Fibroblast of villous mesenchyme (primary cell): Measurements from ENCODE around the gene ETV1. TPM values are rescaled to one million over a fixed set of nuclear protein-coding genes. Genes with fewer than 3 reads are reported as not detected.

Experiments used
- DNase-seq: peaks from one replicate; pipeline ENCODE4 v3.0.0-alpha.2; 2010; ENCODE audit warnings: low read depth
- H3K4me3 ChIP-seq: 2 replicates; pipeline ENCODE4 v1.5.1; 2011; ENCODE audit warnings: low read depth, mild to moderate bottlenecking, low read length
- total RNA-seq: library from RNA; depleted of rRNA; stranded (reverse); fragments of >200 nt; gene quantifications from 2 replicates; pipeline ENCODE4 v1.2.3, GENCODE V29; 2012
- TF ChIP-seq, protein P1 (sequence below): IDR thresholded peaks from 2 replicates; pipeline ENCODE4 v1.5.1; 2012; ENCODE audit warnings: low read depth, mild to moderate bottlenecking, low read length; ENCODE audit not compliant: insufficient read depth

Gene ETV1
- total RNA-seq, result 9.3 and 11.7 TPM in 2 replicates

DNA sequence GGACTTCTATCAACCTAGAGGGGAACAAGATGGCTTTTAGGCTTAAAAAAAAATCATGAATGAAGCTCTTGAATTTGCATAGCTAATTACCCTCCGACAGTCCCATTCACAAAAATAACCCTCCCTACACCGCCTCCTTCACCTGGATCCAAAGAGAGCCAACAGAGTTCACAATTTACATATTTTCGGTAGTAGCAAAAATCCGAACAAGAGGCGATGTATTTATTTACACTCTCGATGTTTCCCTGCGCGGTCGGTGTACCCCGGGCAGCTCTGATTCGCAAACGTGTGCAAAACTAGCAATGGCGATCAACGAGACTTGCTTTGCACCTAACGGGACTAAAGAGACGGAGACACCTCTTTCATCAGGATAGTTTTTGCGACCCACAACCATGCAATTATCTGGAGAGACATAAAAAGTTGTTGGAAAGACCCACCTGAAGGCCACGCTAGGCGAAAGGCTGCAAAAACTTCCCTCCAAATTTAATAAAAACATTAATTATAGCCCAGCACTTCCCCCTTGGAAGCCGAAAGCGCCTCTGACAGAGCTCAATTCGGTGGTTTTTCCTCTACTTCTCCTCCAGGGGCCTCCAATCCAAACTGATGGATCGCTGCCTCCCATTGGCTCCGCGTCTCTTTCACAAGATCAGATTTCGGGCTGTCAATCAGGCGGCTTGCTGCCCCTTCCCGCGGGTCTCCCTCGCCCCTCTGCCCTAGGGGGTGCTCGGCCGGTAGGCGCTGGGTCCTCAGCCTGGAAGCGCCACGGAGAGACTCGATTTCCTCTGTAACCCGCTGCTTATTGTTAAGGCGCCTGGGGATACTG is at the start of gene ETV1:
ETV1 (minus strand) TSS at position 541 of the 823 bp plus-strand sequence. CDS start 614 bp downstream, outside the sequence.
- H3K4me3 ChIP-seq, result peak within 1 kb of the TSS; percentile 75
- peak; percentile 70 for DNase-seq
- TF ChIP-seq, protein P1, sequence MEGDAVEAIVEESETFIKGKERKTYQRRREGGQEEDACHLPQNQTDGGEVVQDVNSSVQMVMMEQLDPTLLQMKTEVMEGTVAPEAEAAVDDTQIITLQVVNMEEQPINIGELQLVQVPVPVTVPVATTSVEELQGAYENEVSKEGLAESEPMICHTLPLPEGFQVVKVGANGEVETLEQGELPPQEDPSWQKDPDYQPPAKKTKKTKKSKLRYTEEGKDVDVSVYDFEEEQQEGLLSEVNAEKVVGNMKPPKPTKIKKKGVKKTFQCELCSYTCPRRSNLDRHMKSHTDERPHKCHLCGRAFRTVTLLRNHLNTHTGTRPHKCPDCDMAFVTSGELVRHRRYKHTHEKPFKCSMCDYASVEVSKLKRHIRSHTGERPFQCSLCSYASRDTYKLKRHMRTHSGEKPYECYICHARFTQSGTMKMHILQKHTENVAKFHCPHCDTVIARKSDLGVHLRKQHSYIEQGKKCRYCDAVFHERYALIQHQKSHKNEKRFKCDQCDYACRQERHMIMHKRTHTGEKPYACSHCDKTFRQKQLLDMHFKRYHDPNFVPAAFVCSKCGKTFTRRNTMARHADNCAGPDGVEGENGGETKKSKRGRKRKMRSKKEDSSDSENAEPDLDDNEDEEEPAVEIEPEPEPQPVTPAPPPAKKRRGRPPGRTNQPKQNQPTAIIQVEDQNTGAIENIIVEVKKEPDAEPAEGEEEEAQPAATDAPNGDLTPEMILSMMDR, result peak; percentile 38

DNA sequence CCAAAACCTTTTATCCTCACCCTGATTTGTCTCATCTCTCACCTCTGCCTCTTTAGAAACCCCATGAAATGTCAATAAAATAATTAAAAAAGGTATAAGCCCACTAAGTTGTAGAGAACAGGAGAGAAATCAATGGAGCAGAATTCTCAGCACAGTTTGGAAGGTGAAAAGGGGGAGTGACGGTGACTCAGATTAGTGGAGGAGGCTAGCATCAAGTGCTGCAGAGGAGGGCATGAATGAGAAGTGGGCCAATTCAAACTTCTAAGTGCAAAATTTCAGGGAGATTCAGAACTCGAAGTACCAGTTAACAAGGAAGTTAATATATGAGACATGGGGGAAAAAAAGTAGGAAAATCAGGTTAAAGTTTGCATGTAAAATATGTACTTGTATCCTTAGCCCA is 34.9 kb upstream of the ETV1 start:
- no peak for DNase-seq
- H3K4me3 ChIP-seq, result no peak overlapping the region
- TF ChIP-seq, protein P1, result no peak

DNA sequence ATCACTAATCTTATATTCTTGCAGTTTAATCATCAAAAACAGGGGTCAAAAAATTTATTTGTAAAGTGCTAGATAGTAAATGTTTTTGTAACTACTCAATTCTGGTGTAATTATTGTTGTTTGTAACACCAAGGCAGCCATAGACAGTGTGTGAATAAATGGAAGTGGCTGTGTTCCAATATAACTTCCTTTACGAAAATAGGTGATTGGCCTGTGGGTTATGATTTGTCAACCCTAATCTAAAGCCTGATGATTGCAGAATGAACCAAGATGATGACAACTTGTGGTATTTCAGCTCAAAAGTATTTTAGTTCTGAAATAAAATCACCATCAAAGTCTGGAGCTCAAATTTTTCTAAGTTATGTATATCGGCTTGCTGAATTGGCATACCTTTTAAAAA is 34.4 kb upstream of the ETV1 start:
- no peak for DNase-seq
- TF ChIP-seq, protein P1, result no peak

DNA sequence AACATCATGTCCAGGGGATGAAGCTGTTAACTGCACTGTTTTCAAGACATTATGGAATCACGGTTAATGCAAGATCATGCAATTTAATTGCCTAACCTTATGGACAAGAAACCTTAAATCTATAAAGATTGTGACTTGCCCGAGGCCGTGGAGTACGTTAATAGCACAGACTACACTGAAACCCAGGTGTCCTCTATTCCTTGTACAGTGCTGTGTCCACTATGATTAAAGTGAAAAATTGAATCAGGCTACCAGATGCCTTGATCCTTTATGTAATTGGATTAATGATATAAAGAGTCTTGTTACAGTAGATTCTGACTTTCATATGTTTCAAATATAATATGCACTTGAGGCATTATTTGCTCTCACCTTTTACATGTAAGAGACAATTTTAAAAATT is 33.9 kb upstream of the ETV1 start:
- TF ChIP-seq, protein P1, result no peak
- DNase-seq, result no peak
- no peak overlapping the region for H3K4me3 ChIP-seq

More for the DNA sequence above, 34.4 kb upstream of the ETV1 start:
- H3K4me3 ChIP-seq, result no peak overlapping the region

DNA sequence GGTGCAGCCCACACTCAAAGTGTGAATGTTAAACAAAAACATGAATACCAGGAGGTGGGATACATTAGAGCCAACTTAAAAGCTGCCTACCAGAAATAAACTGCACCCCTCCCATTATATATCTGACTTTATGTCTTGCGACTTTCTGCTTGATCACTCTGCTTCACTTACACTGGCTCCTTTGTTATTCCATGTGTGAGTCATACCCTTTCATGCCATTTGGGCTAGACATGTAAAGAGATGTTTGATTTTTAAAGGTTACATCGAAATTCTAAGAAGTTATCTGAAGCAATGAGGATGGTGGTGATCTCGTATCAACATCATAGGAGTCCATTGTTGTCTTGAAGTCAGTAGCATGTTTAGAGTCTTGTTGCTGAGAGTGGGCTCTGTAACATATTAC is 31.6 kb upstream of the ETV1 start:
- no peak for DNase-seq
- TF ChIP-seq, protein P1, result no peak
- H3K4me3 ChIP-seq, result no peak overlapping the region

DNA sequence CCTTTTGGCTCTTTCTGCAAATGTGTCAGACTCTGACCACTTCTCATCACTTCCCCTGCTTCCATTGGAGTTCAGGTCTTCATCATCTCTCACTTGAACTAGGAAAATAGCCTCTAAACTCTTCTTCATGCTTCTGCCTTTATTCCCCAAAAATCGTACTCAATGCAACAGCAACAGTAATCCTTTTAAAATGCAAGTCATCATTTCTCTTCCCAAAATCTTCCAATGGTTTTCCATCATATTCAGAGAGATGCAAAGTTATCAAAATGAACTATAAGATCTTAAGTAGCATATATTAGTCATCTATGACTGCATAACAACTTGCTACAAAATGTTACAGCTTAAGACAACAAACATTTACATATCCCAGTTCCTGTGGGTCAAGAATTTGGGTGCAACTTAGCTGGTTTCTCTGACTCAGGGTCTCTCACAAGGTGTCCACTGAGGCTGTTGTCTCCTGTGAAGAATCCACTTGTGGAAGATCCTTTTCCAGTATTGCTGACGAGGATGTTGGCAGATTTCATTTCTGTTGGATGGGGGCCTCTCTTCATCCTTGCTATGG is 31.0 kb upstream of the ETV1 start:
- TF ChIP-seq, protein P1, result no peak
- no peak overlapping the region for H3K4me3 ChIP-seq
- DNase-seq, result no peak
